WI38 (cell line): Measurements from ENCODE around the gene ACOT7.

Experiments
- H3K4me3 ChIP-seq: 2 replicates; pipeline ENCODE4 v1.5.1; 2011; ENCODE audit warnings: low read depth, mild to moderate bottlenecking, control low read depth, low read length
- TF ChIP-seq, protein P1 (sequence below): IDR thresholded peaks from 2 replicates; pipeline ENCODE4 v1.5.1; 2012; ENCODE audit warnings: low read depth, mild to moderate bottlenecking, control low read depth, low read length

Gene ACOT7

DNA sequence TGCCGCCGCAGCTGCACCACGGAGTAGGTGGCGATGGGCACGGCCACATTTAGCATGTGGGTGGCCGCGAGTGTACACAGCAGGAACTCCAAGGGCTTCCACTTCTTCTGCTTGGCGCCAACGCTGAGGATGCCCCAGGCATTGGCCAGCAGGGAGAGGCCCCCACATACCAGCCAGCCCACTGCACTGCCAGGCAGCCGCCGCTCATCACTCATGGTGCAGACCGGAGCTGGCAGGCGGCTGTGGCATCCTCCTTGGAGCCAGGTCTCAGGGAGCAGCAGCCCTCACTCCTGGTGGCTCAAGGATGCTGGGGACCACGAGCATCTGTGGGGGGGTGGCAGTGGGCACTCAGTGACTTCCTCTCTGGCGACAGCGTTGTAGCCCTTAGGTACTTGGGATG lies 138.9 kb downstream of the ACOT7 start:
- H3K4me3 ChIP-seq, result no peak overlapping the region
- TF ChIP-seq, protein P1, sequence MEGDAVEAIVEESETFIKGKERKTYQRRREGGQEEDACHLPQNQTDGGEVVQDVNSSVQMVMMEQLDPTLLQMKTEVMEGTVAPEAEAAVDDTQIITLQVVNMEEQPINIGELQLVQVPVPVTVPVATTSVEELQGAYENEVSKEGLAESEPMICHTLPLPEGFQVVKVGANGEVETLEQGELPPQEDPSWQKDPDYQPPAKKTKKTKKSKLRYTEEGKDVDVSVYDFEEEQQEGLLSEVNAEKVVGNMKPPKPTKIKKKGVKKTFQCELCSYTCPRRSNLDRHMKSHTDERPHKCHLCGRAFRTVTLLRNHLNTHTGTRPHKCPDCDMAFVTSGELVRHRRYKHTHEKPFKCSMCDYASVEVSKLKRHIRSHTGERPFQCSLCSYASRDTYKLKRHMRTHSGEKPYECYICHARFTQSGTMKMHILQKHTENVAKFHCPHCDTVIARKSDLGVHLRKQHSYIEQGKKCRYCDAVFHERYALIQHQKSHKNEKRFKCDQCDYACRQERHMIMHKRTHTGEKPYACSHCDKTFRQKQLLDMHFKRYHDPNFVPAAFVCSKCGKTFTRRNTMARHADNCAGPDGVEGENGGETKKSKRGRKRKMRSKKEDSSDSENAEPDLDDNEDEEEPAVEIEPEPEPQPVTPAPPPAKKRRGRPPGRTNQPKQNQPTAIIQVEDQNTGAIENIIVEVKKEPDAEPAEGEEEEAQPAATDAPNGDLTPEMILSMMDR, result no peak

DNA sequence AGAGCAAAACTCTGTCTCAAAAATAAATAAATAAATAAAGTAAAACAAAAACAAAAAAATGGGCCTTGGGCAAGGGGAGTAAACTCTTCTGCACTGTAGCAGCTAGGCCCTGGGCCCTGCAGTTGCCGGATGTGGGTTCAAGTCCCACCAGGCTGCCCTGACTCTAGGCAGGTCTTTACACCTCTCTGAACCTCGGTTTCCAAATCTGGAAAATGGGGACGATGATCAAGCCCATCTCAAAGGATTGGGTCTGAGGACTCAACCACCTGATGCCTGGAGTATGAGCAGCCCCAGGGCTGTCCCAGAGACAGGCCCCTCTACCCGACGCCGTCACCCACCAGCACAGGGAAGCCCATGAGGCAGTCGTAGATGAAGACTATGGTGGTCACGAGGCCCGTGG lies 140.2 kb downstream of the ACOT7 start:
- no peak overlapping the region for H3K4me3 ChIP-seq
- TF ChIP-seq, protein P1, result no peak

DNA sequence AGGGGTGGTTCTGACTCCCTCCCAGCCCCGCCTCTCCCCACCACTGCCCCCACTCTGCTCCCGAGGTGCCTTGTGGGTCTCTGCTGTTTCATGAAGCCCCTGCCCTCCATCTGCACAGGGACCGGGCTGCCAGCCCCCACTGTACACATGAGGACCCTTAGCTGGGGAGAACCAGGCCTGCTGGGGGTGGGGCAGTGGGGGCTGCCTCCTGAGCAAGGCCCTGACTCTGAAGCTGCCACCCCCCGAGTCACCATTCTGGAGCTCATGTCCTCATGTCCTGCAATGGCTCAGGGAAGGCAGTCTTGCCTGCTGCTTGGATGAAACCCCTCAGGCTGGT lies 141.2 kb downstream of the ACOT7 start:
- TF ChIP-seq, protein P1, result no peak

DNA sequence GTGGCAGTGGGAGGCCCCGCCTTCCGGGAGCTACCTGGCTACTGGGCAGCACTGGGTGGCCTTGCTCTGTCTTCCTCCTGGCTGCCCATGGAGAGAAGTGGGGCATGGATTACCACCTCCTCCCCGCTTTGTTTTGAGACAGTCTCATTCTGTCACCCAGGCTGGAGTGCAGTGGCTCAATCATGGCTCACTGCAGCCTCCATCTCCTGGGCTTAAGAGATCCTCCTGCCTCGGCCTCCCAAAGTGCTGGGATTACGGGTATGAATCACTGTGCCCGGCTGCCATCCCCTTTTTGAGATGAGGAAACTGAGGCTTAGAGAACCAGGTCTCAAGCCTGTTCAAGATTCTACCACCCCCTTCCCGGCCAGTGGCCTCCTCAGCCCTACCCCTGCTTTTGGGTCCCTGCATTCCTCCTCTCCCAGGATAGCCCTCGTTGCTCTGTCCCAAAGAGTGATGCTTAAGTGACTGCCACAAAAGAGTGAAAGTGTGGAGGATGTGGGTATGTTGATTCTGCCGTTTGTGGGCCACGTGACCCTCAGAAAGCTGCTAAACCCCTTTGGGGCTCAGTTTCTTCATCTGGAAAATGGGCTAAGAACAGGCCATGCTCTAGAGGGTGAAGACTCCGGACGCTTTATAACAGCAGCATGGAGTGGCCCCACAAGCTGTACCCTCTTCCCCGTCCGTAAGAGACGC lies 141.7 kb downstream of the ACOT7 start:
- no peak overlapping the region for H3K4me3 ChIP-seq
- TF ChIP-seq, protein P1, result no peak

More for the DNA sequence above, 141.2 kb downstream of the ACOT7 start:
- no peak overlapping the region for H3K4me3 ChIP-seq

DNA sequence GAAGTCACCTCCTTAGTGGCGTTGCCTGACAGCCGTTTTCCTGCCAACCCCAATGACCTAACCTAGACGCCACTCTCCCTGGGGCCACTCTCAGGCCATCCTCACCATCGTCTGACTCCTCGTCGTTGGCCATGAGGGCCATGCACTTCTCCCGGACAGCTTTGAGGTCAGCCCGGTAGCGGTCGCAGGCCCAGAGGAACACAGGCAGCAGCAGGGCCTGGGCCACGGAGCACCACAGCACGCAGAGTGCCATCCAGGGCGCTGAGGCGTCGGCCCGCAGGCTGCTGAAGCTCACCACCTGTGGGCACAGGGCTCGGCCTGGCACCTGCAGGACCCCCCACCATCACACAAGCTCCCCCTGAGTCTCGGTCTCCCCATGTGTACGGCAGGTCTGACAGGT lies 142.3 kb downstream of the ACOT7 start:
- TF ChIP-seq, protein P1, result no peak
- no peak overlapping the region for H3K4me3 ChIP-seq

DNA sequence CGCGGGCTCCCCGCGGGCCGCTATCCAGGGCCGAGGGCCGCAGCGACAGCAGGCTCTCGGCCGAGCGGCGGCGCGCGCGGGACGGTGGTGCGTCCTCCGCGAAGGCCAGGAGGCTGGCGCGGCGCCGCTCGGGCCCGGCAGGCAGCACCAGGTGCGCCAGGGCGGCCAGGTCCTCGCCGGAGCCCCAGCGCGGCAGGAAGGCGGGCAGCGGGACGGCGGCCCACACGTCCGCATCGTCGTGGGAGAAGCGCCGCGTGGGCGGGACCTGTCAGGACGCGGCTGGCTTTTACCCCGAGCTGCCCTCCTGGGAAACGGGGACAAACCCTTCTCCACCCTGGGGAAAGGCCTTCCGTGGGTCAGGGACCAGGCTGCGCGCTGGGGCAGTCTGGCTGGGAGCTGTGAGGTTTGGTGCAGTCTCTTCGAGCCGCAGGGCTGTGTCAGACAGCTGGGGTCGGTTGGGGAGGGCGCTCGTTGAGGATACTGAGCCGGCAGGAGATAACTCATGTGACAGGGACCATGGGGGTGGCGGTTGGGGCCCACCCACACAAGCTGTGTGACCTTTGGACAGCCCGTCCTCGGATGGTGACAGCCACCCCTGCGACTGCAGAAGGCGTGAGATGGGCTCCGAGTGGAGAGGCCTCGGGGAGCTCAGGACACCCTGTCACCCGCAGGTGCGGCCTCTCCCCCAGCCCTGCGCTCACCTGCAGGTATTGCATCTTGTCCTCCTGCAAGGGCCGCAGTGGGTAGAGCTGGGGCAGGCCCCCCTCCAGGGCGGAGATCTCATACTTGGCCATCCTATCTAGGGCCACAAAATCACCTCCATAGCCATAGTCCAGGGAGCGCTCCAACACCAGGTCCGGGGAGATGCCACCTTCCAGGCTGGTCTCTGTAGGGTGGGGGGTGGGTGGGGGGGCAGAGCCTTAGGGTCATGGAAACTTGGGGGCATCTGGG lies 143.6 kb downstream of the ACOT7 start:
- TF ChIP-seq, protein P1, result no peak
- no peak overlapping the region for H3K4me3 ChIP-seq
